HG03095 (cell line): Measurements from ENCODE around the gene BAHD1.

Experiments used
- ATAC-seq: cut with Tn5 transposase; IDR thresholded peaks from one replicate; pipeline ENCODE4 v1.9.1; 2021; ENCODE audit warnings: moderate library complexity; ENCODE audit not compliant: unreplicated experiment

Gene BAHD1

GRCh38 chr15:40440743-40441564 lies at the start of gene BAHD1:
Gene BAHD1 (plus strand): TSS chr15:40440953. CDS start chr15:40458465, 17,512 bp downstream.
- ATAC-seq = peak; percentile 87

GRCh38 chr15:40392986-40393948 lies 47.5 kb upstream of the BAHD1 start:
- ATAC-seq = no peak

- no peak for ATAC-seq
These were observed 42.9 kb upstream of the BAHD1 start for GRCh38 chr15:40397688-40398412.

- peak; percentile 77 for ATAC-seq
These were observed 42.3 kb upstream of the BAHD1 start for GRCh38 chr15:40398413-40398873.

GRCh38 chr15:40399370-40399769 lies 41.4 kb upstream of the BAHD1 start:
- ATAC-seq = no peak

- peak; percentile 63 for ATAC-seq
These were observed 35.0 kb upstream of the BAHD1 start, which contains the start of gene IVD for GRCh38 chr15:40405501-40406381. Gene IVD (plus strand): TSS chr15:40405795. CDS start chr15:40405828, 33 bp downstream.

- peak; percentile 50 for ATAC-seq
These were observed 33.3 kb upstream of the BAHD1 start for GRCh38 chr15:40407330-40407990.

- ATAC-seq = no peak
These were observed 31.4 kb upstream of the BAHD1 start for GRCh38 chr15:40409366-40409765.

- no peak for ATAC-seq
These were observed 30.3 kb upstream of the BAHD1 start for GRCh38 chr15:40410476-40410875.

- no peak for ATAC-seq
These were observed 28.5 kb upstream of the BAHD1 start for GRCh38 chr15:40412095-40412759.

- no peak for ATAC-seq
These were observed 27.7 kb upstream of the BAHD1 start for GRCh38 chr15:40413036-40413435.

- ATAC-seq = no peak
These were observed 25.9 kb upstream of the BAHD1 start for GRCh38 chr15:40414816-40415215.

- no peak for ATAC-seq
These were observed 25.5 kb upstream of the BAHD1 start for GRCh38 chr15:40415226-40415625.

GRCh38 chr15:40416056-40416455 lies 24.7 kb upstream of the BAHD1 start:
- ATAC-seq = no peak

GRCh38 chr15:40418126-40418525 lies 22.6 kb upstream of the BAHD1 start:
- ATAC-seq = no peak

GRCh38 chr15:40420071-40420713 lies 20.6 kb upstream of the BAHD1 start:
- no peak for ATAC-seq

- ATAC-seq = no peak
These were observed 20.0 kb upstream of the BAHD1 start for GRCh38 chr15:40420793-40421192.
